Esophagus squamous epithelium (tissue), 4 donors: ENCODE data around the gene MRPS34.

ENCODE experiments used
- POLR2A ChIP-seq, 4 donors: fragments of 450-650 bp; IDR thresholded peaks; one replicate each; pipeline ENCODE4 v1.6.1; 2017; ENCODE audit warnings: antibody characterized with exemption in 4 of 4, mild to moderate bottlenecking in 4 of 4, moderate library complexity in 3 of 4
- TF ChIP-seq, protein P1 (sequence below), 6 experiments: fragments of 450-650 bp in 4 of 6; fragments of 200-600 bp in 2 of 6; sonication (generic) in 2 of 6; IDR thresholded peaks; one replicate each; pipeline ENCODE4 v1.5.1; 2016 to 2019; ENCODE audit warnings: antibody characterized with exemption in 6 of 6, mild to moderate bottlenecking in 4 of 6, moderate library complexity in 4 of 6

DNA sequence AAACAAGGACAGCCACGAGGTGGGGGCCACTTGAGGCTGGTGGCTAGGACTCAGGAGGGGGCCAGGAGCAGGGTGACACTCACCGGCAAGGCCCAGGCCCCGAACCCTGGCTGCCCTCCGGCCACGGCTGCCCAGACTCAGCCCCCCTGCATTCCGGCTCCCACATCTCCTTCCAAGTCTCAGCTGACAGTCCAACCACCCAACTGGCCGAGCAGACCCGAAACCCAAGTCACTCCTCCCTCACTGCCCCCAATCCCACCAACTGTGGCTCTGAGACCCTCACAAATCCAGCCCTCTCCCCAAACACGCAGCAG is 44.3 kb upstream of the MRPS34 start:
- TF ChIP-seq, protein P1, sequence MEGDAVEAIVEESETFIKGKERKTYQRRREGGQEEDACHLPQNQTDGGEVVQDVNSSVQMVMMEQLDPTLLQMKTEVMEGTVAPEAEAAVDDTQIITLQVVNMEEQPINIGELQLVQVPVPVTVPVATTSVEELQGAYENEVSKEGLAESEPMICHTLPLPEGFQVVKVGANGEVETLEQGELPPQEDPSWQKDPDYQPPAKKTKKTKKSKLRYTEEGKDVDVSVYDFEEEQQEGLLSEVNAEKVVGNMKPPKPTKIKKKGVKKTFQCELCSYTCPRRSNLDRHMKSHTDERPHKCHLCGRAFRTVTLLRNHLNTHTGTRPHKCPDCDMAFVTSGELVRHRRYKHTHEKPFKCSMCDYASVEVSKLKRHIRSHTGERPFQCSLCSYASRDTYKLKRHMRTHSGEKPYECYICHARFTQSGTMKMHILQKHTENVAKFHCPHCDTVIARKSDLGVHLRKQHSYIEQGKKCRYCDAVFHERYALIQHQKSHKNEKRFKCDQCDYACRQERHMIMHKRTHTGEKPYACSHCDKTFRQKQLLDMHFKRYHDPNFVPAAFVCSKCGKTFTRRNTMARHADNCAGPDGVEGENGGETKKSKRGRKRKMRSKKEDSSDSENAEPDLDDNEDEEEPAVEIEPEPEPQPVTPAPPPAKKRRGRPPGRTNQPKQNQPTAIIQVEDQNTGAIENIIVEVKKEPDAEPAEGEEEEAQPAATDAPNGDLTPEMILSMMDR (IDR thresholded peaks at IDR 0.05): no peak
- no peak for TF ChIP-seq POLR2A (IDR thresholded peaks at IDR 0.05)
